ENCODE measurements around the gene MAST2. TPM values are rescaled to one million over a fixed set of nuclear protein-coding genes. Genes with fewer than 3 reads are reported as not detected.
"Not testable (repeated sequence)": the region's sequence is repeated elsewhere in the genome, so short reads cannot be mapped to it uniquely, and the experiment has no call there.

The MAST2 gene
- total RNA-seq, 1 experiment from 2014 or later = 7.2 TPM

GRCh38 chr1:46053734-46054133 lies 250.3 kb downstream of the MAST2 start:
- DNase-seq (ENCODE audit: low read depth, low spot score) = peak; percentile 19
- in situ Hi-C loops (cut with HindIII; ENCODE audit: low pct_unique_long_range_greater_than_20kb, low sequenced_read_pairs) = no loop called here

DNA sequence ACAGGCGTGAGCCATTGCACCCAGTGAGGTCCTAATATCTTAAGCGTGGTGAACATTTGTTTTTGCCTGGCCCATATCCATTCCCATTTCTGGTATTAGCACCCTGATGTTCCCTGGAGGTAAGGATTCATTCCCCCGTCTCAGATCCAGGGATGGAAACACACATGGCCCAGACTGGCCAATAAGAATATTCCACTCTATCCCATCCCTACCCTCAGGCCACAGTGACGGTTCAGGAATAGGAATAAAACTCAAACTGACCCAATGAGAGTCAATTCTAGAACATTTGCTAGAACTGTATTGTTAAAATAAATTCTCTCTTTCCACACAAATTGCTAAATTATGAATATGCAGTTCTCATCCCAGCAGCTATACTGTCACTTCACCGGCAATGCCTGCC lies 252.9 kb downstream of the MAST2 start:
- no peak for DNase-seq (ENCODE audit: low read depth, low spot score)
- in situ Hi-C loops (cut with HindIII; ENCODE audit: low pct_unique_long_range_greater_than_20kb, low sequenced_read_pairs) = no loop called here

DNA sequence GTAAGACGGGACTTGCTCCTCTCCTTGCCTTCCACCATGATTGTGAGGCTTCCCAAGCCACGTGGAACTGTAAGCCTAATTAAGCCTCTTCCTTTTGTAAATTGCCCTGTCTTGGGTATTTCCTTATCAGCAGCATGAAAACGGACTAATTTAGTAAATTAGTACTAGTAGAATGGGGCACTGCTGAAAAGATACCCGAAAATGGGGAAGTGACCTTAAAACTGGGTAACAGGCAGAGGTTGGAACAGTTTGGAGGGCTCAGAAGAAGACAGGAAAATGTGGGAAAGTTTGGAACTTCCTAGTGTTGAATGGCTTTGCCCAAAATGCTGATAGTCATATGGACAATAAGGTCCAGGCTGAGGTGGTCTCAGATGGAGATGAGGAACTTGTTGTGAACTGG lies 253.8 kb downstream of the MAST2 start:
- DNase-seq (ENCODE audit: low read depth, low spot score); in situ Hi-C loops (cut with HindIII; ENCODE audit: low pct_unique_long_range_greater_than_20kb, low sequenced_read_pairs): not testable (repeated sequence)

- DNase-seq (ENCODE audit: low read depth, low spot score) = no peak
- in situ Hi-C loops (cut with HindIII; ENCODE audit: low pct_unique_long_range_greater_than_20kb, low sequenced_read_pairs) = no loop called here
Measured at GRCh38 chr1:46057781-46058180, 254.4 kb downstream of the MAST2 start.

DNA sequence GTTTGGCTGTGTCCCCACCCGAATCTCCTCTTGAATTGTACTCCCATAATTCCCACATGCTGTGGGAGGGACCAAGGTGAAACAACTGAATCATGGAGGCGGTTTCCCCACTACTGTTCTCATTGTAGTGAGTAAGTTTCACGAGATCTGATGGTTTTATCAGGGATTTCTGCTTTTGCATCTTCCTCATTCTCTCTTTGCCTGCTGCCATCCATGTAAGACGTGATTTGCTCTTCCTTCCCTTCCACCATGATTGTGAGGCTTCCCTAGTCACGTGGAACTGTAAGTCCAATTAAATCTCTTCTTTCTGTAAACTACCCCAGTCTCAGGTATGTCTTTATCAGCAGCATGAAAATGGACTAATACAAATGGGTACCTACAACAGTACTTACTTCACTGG lies 255.5 kb downstream of the MAST2 start:
- in situ Hi-C loops (cut with HindIII; ENCODE audit: low pct_unique_long_range_greater_than_20kb, low sequenced_read_pairs) = no loop called here
- no peak for DNase-seq (ENCODE audit: low read depth, low spot score)

GRCh38 chr1:46061146-46061545 lies 257.7 kb downstream of the MAST2 start:
- no peak for DNase-seq (ENCODE audit: low read depth, low spot score)
- in situ Hi-C loops (cut with HindIII; ENCODE audit: low pct_unique_long_range_greater_than_20kb, low sequenced_read_pairs) = no loop called here

- in situ Hi-C loops (cut with HindIII; ENCODE audit: low pct_unique_long_range_greater_than_20kb, low sequenced_read_pairs) = no loop called here
- no peak for DNase-seq (ENCODE audit: low read depth, low spot score)
Measured at GRCh38 chr1:46062651-46063319, 259.4 kb downstream of the MAST2 start.

DNA sequence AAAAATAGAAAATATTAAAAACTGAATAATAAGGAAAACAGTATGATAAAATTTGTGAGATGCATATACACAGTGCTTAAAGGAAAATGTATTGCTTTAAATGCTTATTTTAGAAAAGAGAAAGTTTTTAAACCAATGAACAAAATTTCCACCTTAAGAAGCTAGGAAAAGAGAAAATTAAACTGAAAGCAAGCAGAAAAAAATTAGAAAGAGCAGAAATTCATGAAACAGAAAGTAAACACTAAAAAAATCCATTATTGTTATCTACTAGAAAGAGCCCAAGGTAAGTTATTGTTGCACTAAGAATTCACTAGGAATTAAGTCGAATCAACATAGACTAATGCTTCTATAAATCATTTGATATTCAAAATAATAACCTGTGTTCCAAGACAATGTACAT lies 261.3 kb downstream of the MAST2 start:
- in situ Hi-C loops (cut with HindIII; ENCODE audit: low pct_unique_long_range_greater_than_20kb, low sequenced_read_pairs) = no loop called here
- no peak for DNase-seq (ENCODE audit: low read depth, low spot score)

DNA sequence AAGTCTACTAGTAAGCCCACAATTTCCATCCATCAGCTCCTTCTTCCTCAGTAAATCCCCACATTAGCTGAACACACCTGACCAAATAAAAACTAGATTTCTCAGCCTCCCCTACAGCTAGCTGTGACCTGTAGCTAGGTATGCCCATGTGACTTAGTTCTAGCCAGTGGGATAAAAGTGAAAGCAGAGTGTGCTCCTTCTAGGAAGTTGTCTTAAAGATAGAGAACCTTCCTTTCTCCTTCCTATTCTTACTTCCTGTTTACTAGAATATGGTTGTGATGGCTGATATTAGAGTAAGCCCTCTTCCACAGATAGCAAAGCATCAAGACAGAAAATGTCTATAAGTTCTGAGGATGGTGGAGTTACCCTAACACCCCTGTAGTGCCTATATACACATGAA lies 262.0 kb downstream of the MAST2 start:
- DNase-seq (ENCODE audit: low read depth, low spot score) = no peak

GRCh38 chr1:46067652-46068051 lies 264.2 kb downstream of the MAST2 start:
- in situ Hi-C loops (cut with HindIII; ENCODE audit: low pct_unique_long_range_greater_than_20kb, low sequenced_read_pairs) = no loop called here

More for the DNA sequence above, 262.0 kb downstream of the MAST2 start:
- in situ Hi-C loops (cut with HindIII; ENCODE audit: low pct_unique_long_range_greater_than_20kb, low sequenced_read_pairs) = no loop called here

DNA sequence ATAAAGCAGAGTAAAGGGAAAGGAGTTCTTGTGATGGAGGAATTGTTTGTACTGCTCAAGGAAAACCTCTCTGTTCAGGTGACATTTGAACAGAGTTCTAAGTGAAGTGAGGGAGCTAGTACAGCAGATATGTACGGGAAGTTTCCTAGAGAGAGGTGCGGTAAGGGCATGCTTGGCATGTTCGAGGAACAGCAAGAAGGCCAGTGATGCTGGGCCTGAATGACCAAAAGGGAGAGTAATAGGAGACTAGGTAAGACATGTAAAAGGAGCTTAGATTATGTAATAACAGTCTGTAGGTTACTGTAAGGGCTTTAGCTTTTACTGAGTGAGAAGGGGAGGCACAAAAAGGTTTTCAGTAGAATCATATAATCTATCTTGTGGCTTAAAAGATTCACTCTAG lies 265.1 kb downstream of the MAST2 start:
- in situ Hi-C loops (cut with HindIII; ENCODE audit: low pct_unique_long_range_greater_than_20kb, low sequenced_read_pairs) = no loop called here
- no peak for DNase-seq (ENCODE audit: low read depth, low spot score)

More at GRCh38 chr1:46067652-46068051, 264.2 kb downstream of the MAST2 start:
- no peak for DNase-seq (ENCODE audit: low read depth, low spot score)

DNA sequence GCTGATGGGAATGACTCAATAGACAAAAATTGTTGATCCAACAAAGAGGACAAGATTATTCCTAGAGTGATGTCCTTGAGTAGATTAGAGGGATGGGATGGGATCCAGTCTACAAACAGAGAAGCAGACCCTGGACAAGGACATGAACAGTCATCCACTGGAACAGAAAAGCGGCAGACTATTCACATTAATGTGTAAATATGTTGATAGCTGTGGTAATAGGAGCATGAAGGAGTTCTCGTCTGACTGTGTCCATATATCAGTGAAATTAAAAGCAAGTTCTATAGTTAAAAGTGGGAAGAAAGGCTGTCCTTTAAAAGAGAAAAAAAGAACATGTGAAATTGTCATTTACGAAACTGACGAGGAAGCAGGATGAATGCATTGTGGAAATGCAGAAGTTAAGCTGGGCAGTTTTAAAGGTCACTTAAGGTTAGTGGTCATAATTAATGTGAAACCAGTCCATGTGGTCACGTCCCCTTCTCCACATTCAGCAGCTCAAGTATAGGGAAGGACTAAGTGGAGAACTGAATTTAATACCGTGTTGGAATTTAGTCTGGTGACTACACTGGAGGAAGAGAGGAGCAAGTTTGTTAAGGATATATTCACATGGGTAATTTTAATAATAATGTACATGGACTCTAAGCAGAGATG lies 266.9 kb downstream of the MAST2 start:
- in situ Hi-C loops (cut with HindIII; ENCODE audit: low pct_unique_long_range_greater_than_20kb, low sequenced_read_pairs) = no loop called here
- DNase-seq (ENCODE audit: low read depth, low spot score) = no peak

GRCh38 chr1:46072975-46073374 lies 269.6 kb downstream of the MAST2 start:
- DNase-seq (ENCODE audit: low read depth, low spot score) = no peak
- in situ Hi-C loops (cut with HindIII; ENCODE audit: low pct_unique_long_range_greater_than_20kb, low sequenced_read_pairs) = no loop called here

DNA sequence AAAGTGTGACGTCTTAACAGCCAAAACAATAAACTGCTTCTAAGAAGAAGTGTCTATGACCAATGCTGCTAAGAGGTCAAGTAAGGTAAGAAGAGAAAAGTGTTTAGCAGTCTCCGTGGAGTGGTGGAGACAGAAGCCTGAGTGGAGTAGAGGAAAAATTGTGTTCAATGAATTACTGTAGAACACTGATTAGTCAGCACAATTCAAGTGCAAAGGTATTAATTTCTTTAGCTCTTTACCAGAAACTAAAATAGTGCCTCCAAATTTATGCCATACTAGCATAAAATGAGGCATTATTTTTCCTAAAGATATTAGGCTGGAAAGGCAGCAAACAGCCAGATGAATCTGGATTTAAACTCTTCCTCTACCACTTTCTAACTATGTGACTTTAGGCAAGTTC lies 272.9 kb downstream of the MAST2 start:
- DNase-seq (ENCODE audit: low read depth, low spot score) = no peak
- in situ Hi-C loops (cut with HindIII; ENCODE audit: low pct_unique_long_range_greater_than_20kb, low sequenced_read_pairs) = no loop called here

DNA sequence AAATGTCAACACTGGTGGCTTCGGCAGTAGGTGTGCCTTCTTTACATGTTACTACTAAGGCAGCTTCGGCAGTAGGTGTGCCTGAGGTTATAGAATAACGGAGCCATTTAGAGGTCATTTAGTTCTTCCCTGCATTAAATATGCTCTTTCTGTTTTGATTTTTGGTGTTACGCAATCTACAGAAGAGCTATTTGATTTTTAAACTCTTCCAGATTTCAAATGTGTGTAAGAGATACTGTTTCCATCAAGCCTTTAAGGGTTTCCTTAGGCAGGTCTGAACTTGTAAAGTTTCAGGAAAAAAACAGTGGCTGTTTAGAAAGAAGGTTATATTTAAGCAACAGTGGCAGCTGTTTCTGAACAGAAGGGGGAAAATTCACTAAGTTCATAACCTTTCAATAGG lies 274.2 kb downstream of the MAST2 start:
- in situ Hi-C loops (cut with HindIII; ENCODE audit: low pct_unique_long_range_greater_than_20kb, low sequenced_read_pairs) = no loop called here

DNA sequence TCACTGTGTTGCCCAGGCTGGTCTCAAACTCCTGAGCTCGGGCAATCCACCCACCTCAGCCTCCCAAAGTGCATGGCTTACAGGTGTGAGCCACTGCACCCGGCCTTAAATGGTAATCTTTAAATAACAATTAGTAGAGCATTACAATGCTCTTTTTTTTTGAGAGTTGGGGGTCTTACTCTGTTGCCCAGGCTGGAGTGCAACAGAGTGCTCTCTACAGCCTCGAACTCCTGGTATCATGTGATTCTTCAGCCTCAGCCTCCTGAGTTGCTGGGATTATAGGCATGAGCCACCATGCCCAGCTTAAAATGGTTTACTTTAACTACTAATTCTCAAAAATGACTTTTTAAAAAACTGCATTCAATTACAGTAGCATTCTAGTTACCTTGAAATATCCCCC lies 276.8 kb downstream of the MAST2 start:
- DNase-seq (ENCODE audit: low read depth, low spot score) = no peak
- in situ Hi-C loops (cut with HindIII; ENCODE audit: low pct_unique_long_range_greater_than_20kb, low sequenced_read_pairs) = no loop called here

More for the DNA sequence above, 274.2 kb downstream of the MAST2 start:
- DNase-seq (ENCODE audit: low read depth, low spot score) = no peak

DNA sequence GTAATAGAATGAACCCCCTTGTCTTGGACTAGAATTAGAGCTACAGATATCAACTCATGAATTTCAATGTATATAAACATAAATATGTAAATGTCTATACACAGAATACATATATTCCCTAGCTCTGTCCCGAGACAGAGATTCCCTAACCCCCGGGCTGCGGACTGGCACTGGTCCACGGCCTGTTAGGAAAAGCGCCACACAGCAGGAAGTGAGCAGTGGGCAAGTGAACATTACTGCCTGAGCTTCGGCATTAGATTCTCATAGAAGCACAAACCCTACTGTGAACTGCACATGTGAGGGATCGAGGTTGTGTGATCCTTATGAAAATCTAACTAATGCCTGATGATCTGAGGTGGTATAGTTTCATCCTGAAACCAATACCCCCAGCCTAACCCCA lies 277.8 kb downstream of the MAST2 start:
- no peak for DNase-seq (ENCODE audit: low read depth, low spot score)
- in situ Hi-C loops (cut with HindIII; ENCODE audit: low pct_unique_long_range_greater_than_20kb, low sequenced_read_pairs) = no loop called here

DNA sequence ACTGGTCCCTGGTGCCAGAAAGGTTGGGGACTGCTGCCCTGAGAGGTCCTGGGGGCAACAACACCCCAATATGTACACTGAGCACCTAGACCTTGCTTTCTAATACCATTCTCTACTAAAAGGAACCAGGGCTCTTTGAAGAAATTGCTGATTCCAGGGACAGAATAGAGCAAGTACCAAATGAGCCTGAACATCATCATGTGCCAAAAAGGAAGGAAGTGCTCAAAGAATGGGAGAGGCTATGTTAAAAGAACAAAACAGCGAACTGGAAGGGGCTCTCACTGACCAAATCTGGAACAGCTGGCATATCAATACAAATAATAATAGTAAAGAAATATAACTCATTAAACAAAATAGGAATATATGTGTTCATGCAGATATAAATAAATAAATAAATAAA lies 278.2 kb downstream of the MAST2 start:
- no peak for DNase-seq (ENCODE audit: low read depth, low spot score)
- in situ Hi-C loops (cut with HindIII; ENCODE audit: low pct_unique_long_range_greater_than_20kb, low sequenced_read_pairs) = no loop called here

GRCh38 chr1:46083579-46083978 lies 280.2 kb downstream of the MAST2 start:
- in situ Hi-C loops (cut with HindIII; ENCODE audit: low pct_unique_long_range_greater_than_20kb, low sequenced_read_pairs) = no loop called here

More at GRCh38 chr1:46083579-46083978, 280.2 kb downstream of the MAST2 start:
- DNase-seq (ENCODE audit: low read depth, low spot score) = no peak

All from SK-MEL-5 (cell line).